Right renal cortex interstitium (tissue), 3 donors: ENCODE data around the gene PCSK4. TPM values are rescaled to one million over a fixed set of nuclear protein-coding genes. Genes with fewer than 3 reads are reported as not detected.
"Not testable (repeated sequence)": the region's sequence is repeated elsewhere in the genome, so short reads cannot be mapped to it uniquely, and the experiment has no call there.

Experiments used
- DNase-seq, 3 donors: peaks; one replicate each; pipeline ENCODE4 v3.0.0-alpha.2; 2013; ENCODE audit warnings: low read depth in 3 of 3, low spot score in 2 of 3
- polyA plus RNA-seq, 3 donors: library from polyadenylated mRNA; unstranded; fragments of 120-200 nt; gene quantifications; one replicate each; pipeline ENCODE4 v1.2.1, GENCODE V29; 2013; ENCODE audit not compliant: insufficient read length in 3 of 3

PCSK4 gene
- 1 to 10 TPM; 2.7 to 4.4 (median 3.3) TPM for polyA plus RNA-seq

- DNase-seq = peak; percentile 95 to 98 (median 97)
These were observed at the start of gene PCSK4 for GRCh38 chr19:1490311-1491113. TSS of gene PCSK4 (minus strand) at chr19:1490350. CDS start at chr19:1490346, 4 bp downstream.

GRCh38 chr19:1539749-1540148, 49.6 kb upstream of the PCSK4 start:
- DNase-seq = not testable (repeated sequence)

- DNase-seq = no peak
These were observed 48.8 kb upstream of the PCSK4 start for GRCh38 chr19:1538978-1539377.

- not testable (repeated sequence) for DNase-seq
These were observed 45.5 kb upstream of the PCSK4 start for GRCh38 chr19:1535699-1536098.

GRCh38 chr19:1534972-1535371, 44.8 kb upstream of the PCSK4 start:
- DNase-seq = no peak

- DNase-seq = no peak
These were observed 43.5 kb upstream of the PCSK4 start for GRCh38 chr19:1533510-1534150.

- no peak for DNase-seq
These were observed 41.9 kb upstream of the PCSK4 start for GRCh38 chr19:1532003-1532402.

- no peak for DNase-seq
These were observed 41.4 kb upstream of the PCSK4 start for GRCh38 chr19:1531587-1531986.

- not testable (repeated sequence) for DNase-seq
These were observed 40.7 kb upstream of the PCSK4 start for GRCh38 chr19:1530856-1531255.

GRCh38 chr19:1529430-1529816, 39.3 kb upstream of the PCSK4 start:
- no peak for DNase-seq

GRCh38 chr19:1528596-1529429, 38.7 kb upstream of the PCSK4 start:
- no peak for DNase-seq

- DNase-seq = no peak
These were observed 37.6 kb upstream of the PCSK4 start for GRCh38 chr19:1527650-1528309.

- no peak for DNase-seq
These were observed 37.0 kb upstream of the PCSK4 start for GRCh38 chr19:1526979-1527649.

GRCh38 chr19:1526066-1526778, 36.1 kb upstream of the PCSK4 start:
- DNase-seq = no peak

- no peak for DNase-seq
These were observed 35.2 kb upstream of the PCSK4 start for GRCh38 chr19:1525343-1525742.

- no peak for DNase-seq
These were observed 34.8 kb upstream of the PCSK4 start for GRCh38 chr19:1524972-1525325.

- no peak for DNase-seq
These were observed 34.3 kb upstream of the PCSK4 start for GRCh38 chr19:1524287-1524971.

GRCh38 chr19:1523412-1524286, 33.5 kb upstream of the PCSK4 start, which contains the start of gene PLK5:
TSS of gene PLK5 (plus strand) at chr19:1524077. CDS start at chr19:1526997, 2,920 bp downstream.
- DNase-seq = no peak
